Measurements from ENCODE around the gene BHLHA15. TPM values are rescaled to one million over a fixed set of nuclear protein-coding genes. Genes with fewer than 3 reads are reported as not detected.

Gene BHLHA15
- polyA plus RNA-seq, 1 donor (not counting 4 experiments of a cell fraction or from before 2014, with no cell fraction given) = not detected

DNA sequence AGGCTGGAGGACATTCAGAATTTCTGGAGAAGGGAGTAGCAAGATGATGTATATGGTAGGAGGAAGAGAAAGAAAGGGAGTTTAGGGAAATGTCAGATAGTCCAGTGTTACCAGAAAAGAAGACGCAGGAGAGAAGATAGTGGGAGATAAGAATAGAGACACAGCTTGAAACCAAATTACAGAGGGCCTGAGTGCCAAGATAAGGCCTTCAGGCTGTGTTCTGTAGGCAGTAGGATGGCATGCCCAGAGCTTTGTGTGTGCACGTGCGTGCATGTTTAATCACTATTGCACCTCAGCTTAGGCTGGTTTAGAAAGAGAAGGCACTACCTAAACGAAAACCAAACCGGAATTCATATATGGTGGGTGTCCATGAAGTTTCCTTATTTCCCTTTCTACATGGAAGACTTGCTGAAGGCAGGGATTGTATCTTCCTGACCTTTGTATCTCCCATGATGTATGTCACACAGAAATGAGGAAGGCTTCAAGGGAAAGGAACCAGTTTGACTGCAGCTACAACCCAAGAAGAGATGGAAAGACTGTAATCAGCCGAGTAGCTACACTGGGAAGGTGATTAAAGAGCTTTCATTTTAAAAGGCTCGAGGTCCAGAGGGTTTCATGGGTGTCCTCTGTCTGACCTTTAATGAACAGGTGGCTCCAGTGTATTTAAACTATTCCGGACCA lies 35.8 kb upstream of the BHLHA15 start:
- no peaks in the 10 kb centered on the region for H3K9me3 ChIP-seq (ENCODE audit: control insufficient read depth, low read depth, low read length)
- H3K4me3 ChIP-seq (ENCODE audit: control insufficient read depth in 2 of 3, extremely low read depth in 1 of 3, insufficient read depth in 2 of 3, low read depth in 1 of 3, low read length in 3 of 3) = no peak overlapping the region
- no peaks in the 10 kb centered on the region for H4K20me1 ChIP-seq (ENCODE audit: control insufficient read depth, extremely low read depth, insufficient read depth, low read length)
- TF ChIP-seq EZH2 (IDR thresholded peaks at IDR 0.05; ENCODE audit: low read length) (no peak), CTCF (optimal IDR thresholded peaks at IDR 0.05 in 1 of 3, IDR thresholded peaks at IDR 0.05 in 1 of 3, conservative IDR thresholded peaks at IDR 0.05 in 1 of 3; ENCODE audit: extremely low read depth in 1 of 3, insufficient read depth in 2 of 3, low read length in 3 of 3) (no peak)
- H3K36me3 ChIP-seq (ENCODE audit: control insufficient read depth in 2 of 2, extremely low read depth in 1 of 2, insufficient read depth in 2 of 2, low read length in 2 of 2) = peaks cover 7 to 11% of the 10 kb centered on the region in 2 experiments
- FAIRE-seq (peak; percentile 43), DNase-seq (ENCODE audit: low read depth, low spot score) (no peak)
- no peak overlapping the region for H3K4me2 ChIP-seq (ENCODE audit: control insufficient read depth, extremely low read depth, insufficient read depth, low read depth, low read length)
- H3K4me1 ChIP-seq (ENCODE audit: control insufficient read depth, extremely low read depth, insufficient read depth, low read length) = peaks cover 16% of the 10 kb centered on the region
- no peak overlapping the region for H2AFZ ChIP-seq (ENCODE audit: control insufficient read depth, low read length)
- dilution Hi-C loops (cut with MboI; ENCODE audit: extremely low pct_ligation_motif_present, low sequenced_read_pairs) = no loop called here
- no peak overlapping the region for H3K27ac ChIP-seq (ENCODE audit: control insufficient read depth, insufficient read depth, low read length)
- H3K27me3 ChIP-seq (ENCODE audit: control insufficient read depth, extremely low read depth, insufficient read depth, low read length) = no peaks in the 10 kb centered on the region
- no peak overlapping the region for H3K9ac ChIP-seq (ENCODE audit: control insufficient read depth, extremely low read depth, insufficient read depth, low read length)
- no peaks in the 10 kb centered on the region for H3K9me1 ChIP-seq (ENCODE audit: control insufficient read depth, extremely low read depth, insufficient read depth, low read length)
- no peaks in the 10 kb centered on the region for H3K79me2 ChIP-seq (ENCODE audit: control insufficient read depth, insufficient read depth, low read length)

DNA sequence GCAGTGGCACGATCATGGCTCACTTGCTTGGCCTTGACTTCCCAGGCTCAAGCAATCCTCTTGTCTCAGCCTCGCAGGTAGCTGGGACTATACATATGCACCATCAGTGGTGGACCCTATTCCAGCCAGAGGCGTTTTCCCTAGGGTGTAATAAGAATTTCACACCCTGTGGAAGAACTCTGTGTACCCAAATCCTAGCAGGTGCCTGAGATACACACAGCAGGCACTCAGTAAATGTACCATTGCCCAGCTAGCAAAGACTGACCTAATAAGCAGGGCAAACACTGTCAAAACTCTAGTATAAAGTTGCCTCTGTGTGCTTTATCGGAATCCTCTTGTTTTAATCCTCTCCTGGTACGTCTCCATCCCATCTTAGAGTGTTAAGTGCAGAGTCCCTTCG lies 33.7 kb upstream of the BHLHA15 start:
- H3K4me2 ChIP-seq (ENCODE audit: control insufficient read depth, extremely low read depth, insufficient read depth, low read depth, low read length) = no peak overlapping the region
- no peak overlapping the region for H3K9ac ChIP-seq (ENCODE audit: control insufficient read depth, extremely low read depth, insufficient read depth, low read length)
- no peak for TF ChIP-seq EZH2 (IDR thresholded peaks at IDR 0.05; ENCODE audit: low read length)
- no peak for TF ChIP-seq CTCF (optimal IDR thresholded peaks at IDR 0.05 in 1 of 3, IDR thresholded peaks at IDR 0.05 in 1 of 3, conservative IDR thresholded peaks at IDR 0.05 in 1 of 3; ENCODE audit: extremely low read depth in 1 of 3, insufficient read depth in 2 of 3, low read length in 3 of 3)
- dilution Hi-C loops (cut with MboI; ENCODE audit: extremely low pct_ligation_motif_present, low sequenced_read_pairs) = no loop called here
- H2AFZ ChIP-seq (ENCODE audit: control insufficient read depth, low read length) = no peak overlapping the region
- FAIRE-seq = no peak
- H3K27me3 ChIP-seq (ENCODE audit: control insufficient read depth, extremely low read depth, insufficient read depth, low read length) = no peaks in the 10 kb centered on the region
- no peak overlapping the region for H3K27ac ChIP-seq (ENCODE audit: control insufficient read depth, insufficient read depth, low read length)
- no peak for DNase-seq (ENCODE audit: low read depth, low spot score)
- H3K36me3 ChIP-seq (ENCODE audit: control insufficient read depth in 2 of 2, extremely low read depth in 1 of 2, insufficient read depth in 2 of 2, low read length in 2 of 2) = peaks cover 3 to 11% of the 10 kb centered on the region in 2 experiments
- H3K4me1 ChIP-seq (ENCODE audit: control insufficient read depth, extremely low read depth, insufficient read depth, low read length) = peaks cover 16% of the 10 kb centered on the region
- H3K4me3 ChIP-seq (ENCODE audit: control insufficient read depth in 2 of 3, extremely low read depth in 1 of 3, insufficient read depth in 2 of 3, low read depth in 1 of 3, low read length in 3 of 3) = no peak overlapping the region
- H3K9me3 ChIP-seq (ENCODE audit: control insufficient read depth, low read depth, low read length) = no peaks in the 10 kb centered on the region
- H4K20me1 ChIP-seq (ENCODE audit: control insufficient read depth, extremely low read depth, insufficient read depth, low read length) = no peaks in the 10 kb centered on the region
- H3K79me2 ChIP-seq (ENCODE audit: control insufficient read depth, insufficient read depth, low read length) = no peaks in the 10 kb centered on the region
- no peaks in the 10 kb centered on the region for H3K9me1 ChIP-seq (ENCODE audit: control insufficient read depth, extremely low read depth, insufficient read depth, low read length)
